Tibial nerve (tissue), 4 donors: ENCODE results near the gene BRD7. TPM values are rescaled to one million over a fixed set of nuclear protein-coding genes. Genes with fewer than 3 reads are reported as not detected.

ENCODE experiments used
- DNase-seq, 2 donors: peaks; one replicate each; pipeline ENCODE4 v3.0.0-alpha.2; 2019; ENCODE audit warnings: low spot score in 2 of 2
- H3K27ac ChIP-seq, 4 donors: fragments of 200-600 bp; sonication (generic) in 3 of 4; one replicate each; pipeline ENCODE4 v1.5.1; 2017 to 2019; ENCODE audit warnings: mild to moderate bottlenecking in 1 of 4
- H3K27me3 ChIP-seq, 2 donors: fragments of 200-600 bp; sonication (generic) in 1 of 2; one replicate each; pipeline versions ENCODE4 v1.5.1 to v1.6.0; 2017 to 2019
- H3K36me3 ChIP-seq, 3 donors: fragments of 200-600 bp; sonication (generic); one replicate each; pipeline ENCODE4 v1.5.1; 2018 to 2019
- H3K4me1 ChIP-seq, 4 donors: fragments of 200-600 bp; sonication (generic) in 3 of 4; one replicate each; pipeline ENCODE4 v1.5.1; 2017 to 2019
- H3K4me3 ChIP-seq, 4 donors: fragments of 200-600 bp; sonication (generic) in 3 of 4; one replicate each; pipeline ENCODE4 v1.5.1; 2017 to 2019; ENCODE audit warnings: mild to moderate bottlenecking in 1 of 4, moderate library complexity in 1 of 4
- H3K9me3 ChIP-seq, 4 donors: fragments of 200-600 bp; sonication (generic) in 3 of 4; one replicate each; pipeline ENCODE4 v1.5.1; 2017 to 2019
- EP300 ChIP-seq, 2 donors: sonication (generic); formaldehyde crosslinking; IDR thresholded peaks; one replicate each; pipeline ENCODE4 v1.6.1; 2017; ENCODE audit warnings: antibody characterized with exemption in 2 of 2, mild to moderate bottlenecking in 1 of 2
- POLR2A ChIP-seq, 2 donors: fragments of 450-650 bp; IDR thresholded peaks; one replicate each; pipeline ENCODE4 v1.6.1; 2017; ENCODE audit warnings: antibody characterized with exemption in 2 of 2, mild to moderate bottlenecking in 2 of 2, moderate library complexity in 2 of 2
- WGBS, 2 donors: methylation state at CpG; one replicate each; pipeline ENCODE4 v1.1.5; 2018; 5-methylcytosine and 5-hydroxymethylcytosine counted together
- small RNA-seq: library from RNA; depleted of rRNA; stranded (forward); fragments of <200 nt; gene quantifications from one replicate; pipeline ENCODE3, GENCODE V24; 2016
- total RNA-seq, 4 donors: library from RNA; depleted of rRNA; stranded (reverse); fragments of >200 nt; gene quantifications; one replicate each; pipeline ENCODE4 v1.1.0, GENCODE V29; 2016
- TF ChIP-seq, protein P1 (sequence below), 5 experiments: fragments of 200-600 bp in 3 of 5; fragments of 450-650 bp in 2 of 5; sonication (generic) in 3 of 5; IDR thresholded peaks; one replicate each; pipeline ENCODE4 v1.5.1; 2016 to 2019; ENCODE audit warnings: antibody characterized with exemption in 5 of 5, mild to moderate bottlenecking in 3 of 5, moderate library complexity in 2 of 5

BRD7 gene
- total RNA-seq, 4 donors from 2014 or later = 35.4 to 55.7 (median 41.6) TPM

DNA sequence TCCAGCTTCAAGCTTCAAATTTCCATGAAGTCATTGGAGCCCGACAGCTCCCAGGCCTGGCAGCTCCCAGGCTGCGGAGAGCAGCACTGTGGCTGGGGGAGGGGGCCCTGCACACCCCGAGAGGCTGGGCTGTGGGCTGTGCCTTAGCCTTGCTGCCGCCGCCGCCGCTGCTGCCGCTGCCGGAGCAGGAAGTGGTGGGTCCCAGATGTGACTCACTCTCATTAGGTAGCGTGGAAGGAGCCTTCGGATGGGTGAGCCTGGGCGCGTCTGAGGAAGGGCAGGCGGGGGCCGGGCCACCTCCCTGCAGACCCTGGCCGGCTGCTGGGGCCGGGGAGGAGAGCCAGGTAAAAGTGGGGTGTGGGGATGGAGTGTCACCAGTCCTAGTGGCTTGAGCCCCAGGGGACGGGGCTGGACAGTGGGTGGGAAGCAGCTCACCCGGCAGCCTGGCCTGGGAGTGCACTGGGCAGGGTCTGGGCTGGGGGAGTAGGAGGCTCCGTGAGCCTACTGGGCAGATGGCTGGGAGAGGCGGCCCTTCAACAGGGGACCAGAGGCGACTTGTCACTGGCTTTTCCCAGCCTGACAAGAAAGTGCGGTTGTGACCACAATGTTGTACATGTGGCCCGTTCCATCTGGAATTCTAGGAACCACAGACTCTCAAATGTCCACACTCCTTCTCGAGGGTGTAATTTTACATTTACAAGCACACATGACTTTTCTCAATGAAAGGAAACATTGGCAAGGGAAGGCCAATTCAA, 102.3 kb downstream of the BRD7 start, which contains the start of gene ADCY7:
ADCY7 (plus strand) TSS at position 215 of the 755 bp plus-strand sequence. CDS start 21,629 bp downstream, outside the sequence.
- peak within 1 kb of the TSS; percentile 2 to 49 (median 36) for H3K4me3 ChIP-seq
- no peak for TF ChIP-seq EP300 (IDR thresholded peaks at IDR 0.05)
- TF ChIP-seq, protein P1, sequence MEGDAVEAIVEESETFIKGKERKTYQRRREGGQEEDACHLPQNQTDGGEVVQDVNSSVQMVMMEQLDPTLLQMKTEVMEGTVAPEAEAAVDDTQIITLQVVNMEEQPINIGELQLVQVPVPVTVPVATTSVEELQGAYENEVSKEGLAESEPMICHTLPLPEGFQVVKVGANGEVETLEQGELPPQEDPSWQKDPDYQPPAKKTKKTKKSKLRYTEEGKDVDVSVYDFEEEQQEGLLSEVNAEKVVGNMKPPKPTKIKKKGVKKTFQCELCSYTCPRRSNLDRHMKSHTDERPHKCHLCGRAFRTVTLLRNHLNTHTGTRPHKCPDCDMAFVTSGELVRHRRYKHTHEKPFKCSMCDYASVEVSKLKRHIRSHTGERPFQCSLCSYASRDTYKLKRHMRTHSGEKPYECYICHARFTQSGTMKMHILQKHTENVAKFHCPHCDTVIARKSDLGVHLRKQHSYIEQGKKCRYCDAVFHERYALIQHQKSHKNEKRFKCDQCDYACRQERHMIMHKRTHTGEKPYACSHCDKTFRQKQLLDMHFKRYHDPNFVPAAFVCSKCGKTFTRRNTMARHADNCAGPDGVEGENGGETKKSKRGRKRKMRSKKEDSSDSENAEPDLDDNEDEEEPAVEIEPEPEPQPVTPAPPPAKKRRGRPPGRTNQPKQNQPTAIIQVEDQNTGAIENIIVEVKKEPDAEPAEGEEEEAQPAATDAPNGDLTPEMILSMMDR (IDR thresholded peaks at IDR 0.05) = no peak
- no peak for TF ChIP-seq POLR2A (IDR thresholded peaks at IDR 0.05)
- H3K9me3 ChIP-seq = no peaks in the 10 kb centered on the region
- H3K27me3 ChIP-seq = no peaks in the 10 kb centered on the region
- peak within 1 kb of the TSS in 3 of 4 donors; percentile 32 to 82 (median 79) for H3K27ac ChIP-seq
- H3K36me3 ChIP-seq = no peaks in the 10 kb centered on the region
- DNase-seq = no peak
- 9 to 18% methylated on average over 19 to 25 of the region's 25 CpGs for WGBS, 2 donors
- H3K4me1 ChIP-seq = peaks cover 0 to 37% (median 11%) of the 10 kb centered on the region in 4 donors

Small RNAs within 50 kb of the gene (small RNA-seq; reads per million reads assigned to genes)
- not detected for gene MIR6771

Other genes with a start within 250 kb of the BRD7 start
- gene TENT4B, start 215.7 kb downstream of the BRD7 start, total RNA-seq = 10 to 100 TPM; 11.7 to 18.6 (median 16.5) TPM
- 10 to 100 TPM; 40.4 to 50.9 (median 41.2) TPM for gene ADCY7, start 102.4 kb downstream of the BRD7 start, total RNA-seq
- gene NKD1, start 179.4 kb upstream of the BRD7 start, total RNA-seq = 10 to 100 TPM; 20.1 to 92.4 (median 43.1) TPM